HCT116 (cell line): Measurements from ENCODE around the gene CPA5.

Experiments
- CBX3 ChIP-seq: IDR thresholded peaks from 2 replicates; pipeline ENCODE4 v1.6.1; 2012; ENCODE audit warnings: low read depth
- CEBPB ChIP-seq: IDR thresholded peaks from 2 replicates; pipeline ENCODE4 v1.6.1; 2012; ENCODE audit warnings: low read depth
- EZH2 ChIP-seq: fragments of 200-600 bp; sonication (generic); IDR thresholded peaks from 2 replicates; pipeline ENCODE4 v1.6.1; 2017; ENCODE audit warnings: antibody characterized with exemption, mixed run types
- POLR2A ChIP-seq: IDR thresholded peaks from 2 replicates; pipeline ENCODE4 v1.7.0; 2011; ENCODE audit warnings: borderline replicate concordance; ENCODE audit not compliant: insufficient read depth, insufficient read length; ENCODE audit errors: extremely low read depth
- POLR2AphosphoS5 ChIP-seq: IDR thresholded peaks from 2 replicates; pipeline ENCODE4 v1.6.1; 2011; ENCODE audit warnings: mild to moderate bottlenecking, low read depth, low read length, moderate library complexity
- RAD21 ChIP-seq: IDR thresholded peaks from 2 replicates; pipeline ENCODE4 v1.6.1; 2012; ENCODE audit warnings: low read depth, mild to moderate bottlenecking
- TF ChIP-seq, protein P1 (sequence below), 3 experiments: fragments of 200-600 bp in 1 of 3; sonication (generic) in 1 of 3; IDR thresholded peaks in 2 of 3; conservative IDR thresholded peaks in 1 of 3; 2 replicates each; pipeline ENCODE4 v1.5.1; 2012 to 2017; ENCODE audit warnings: low read depth in 2 of 3, low read length in 2 of 3, antibody characterized with exemption in 1 of 3, borderline replicate concordance in 1 of 3, control low read depth in 1 of 3, mild to moderate bottlenecking in 1 of 3, mixed read lengths in 1 of 3, mixed run types in 1 of 3, moderate library complexity in 1 of 3; ENCODE audit not compliant: insufficient read depth in 1 of 3
- TF ChIP-seq, protein P2 (sequence below): IDR thresholded peaks from 2 replicates; pipeline ENCODE4 v1.6.1; 2011; ENCODE audit warnings: mild to moderate bottlenecking, low read length, moderate library complexity; ENCODE audit not compliant: insufficient replicate concordance; ENCODE audit errors: extremely low read depth
- TF ChIP-seq, protein P3 (sequence below): IDR thresholded peaks from 2 replicates; pipeline ENCODE4 v1.6.1; 2012
- TF ChIP-seq, protein P4 (sequence below): IDR thresholded peaks from 2 replicates; pipeline ENCODE4 v1.6.1; 2012; ENCODE audit warnings: low read depth
- TF ChIP-seq, protein P5 (sequence below): IDR thresholded peaks from 2 replicates; pipeline ENCODE4 v1.6.1; 2012

DNA sequence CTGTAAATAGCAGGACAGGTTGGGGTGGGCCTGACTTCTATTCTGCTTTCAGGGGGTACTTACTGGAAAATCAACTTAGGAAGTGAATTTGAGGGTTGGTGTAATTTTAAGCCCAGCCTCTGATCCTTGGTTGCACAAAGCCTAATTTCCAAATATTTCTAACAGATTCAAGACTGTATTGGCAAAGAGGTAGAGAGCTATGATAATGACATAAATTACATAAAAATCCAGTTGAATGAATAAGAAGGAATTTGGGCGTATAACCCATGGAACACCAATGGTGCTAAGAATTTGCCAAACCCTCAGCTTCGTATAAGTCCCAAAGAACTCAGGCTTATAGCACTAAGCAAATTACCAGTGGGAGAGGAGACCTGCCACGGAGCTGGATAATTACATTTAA is 39.7 kb upstream of the CPA5 start:
- no peak for TF ChIP-seq POLR2AphosphoS5
- TF ChIP-seq, protein P1, sequence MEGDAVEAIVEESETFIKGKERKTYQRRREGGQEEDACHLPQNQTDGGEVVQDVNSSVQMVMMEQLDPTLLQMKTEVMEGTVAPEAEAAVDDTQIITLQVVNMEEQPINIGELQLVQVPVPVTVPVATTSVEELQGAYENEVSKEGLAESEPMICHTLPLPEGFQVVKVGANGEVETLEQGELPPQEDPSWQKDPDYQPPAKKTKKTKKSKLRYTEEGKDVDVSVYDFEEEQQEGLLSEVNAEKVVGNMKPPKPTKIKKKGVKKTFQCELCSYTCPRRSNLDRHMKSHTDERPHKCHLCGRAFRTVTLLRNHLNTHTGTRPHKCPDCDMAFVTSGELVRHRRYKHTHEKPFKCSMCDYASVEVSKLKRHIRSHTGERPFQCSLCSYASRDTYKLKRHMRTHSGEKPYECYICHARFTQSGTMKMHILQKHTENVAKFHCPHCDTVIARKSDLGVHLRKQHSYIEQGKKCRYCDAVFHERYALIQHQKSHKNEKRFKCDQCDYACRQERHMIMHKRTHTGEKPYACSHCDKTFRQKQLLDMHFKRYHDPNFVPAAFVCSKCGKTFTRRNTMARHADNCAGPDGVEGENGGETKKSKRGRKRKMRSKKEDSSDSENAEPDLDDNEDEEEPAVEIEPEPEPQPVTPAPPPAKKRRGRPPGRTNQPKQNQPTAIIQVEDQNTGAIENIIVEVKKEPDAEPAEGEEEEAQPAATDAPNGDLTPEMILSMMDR (IDR thresholded peaks at IDR 0.05 in 2 of 3, conservative IDR thresholded peaks at IDR 0.05 in 1 of 3; ENCODE audit: borderline replicate concordance in 1 of 3, insufficient read depth in 1 of 3, low read depth in 2 of 3, low read length in 2 of 3): no peak
- TF ChIP-seq EZH2: no peak
- TF ChIP-seq RAD21: no peak
- TF ChIP-seq CBX3: no peak
- TF ChIP-seq POLR2A: no peak
- TF ChIP-seq, protein P2, sequence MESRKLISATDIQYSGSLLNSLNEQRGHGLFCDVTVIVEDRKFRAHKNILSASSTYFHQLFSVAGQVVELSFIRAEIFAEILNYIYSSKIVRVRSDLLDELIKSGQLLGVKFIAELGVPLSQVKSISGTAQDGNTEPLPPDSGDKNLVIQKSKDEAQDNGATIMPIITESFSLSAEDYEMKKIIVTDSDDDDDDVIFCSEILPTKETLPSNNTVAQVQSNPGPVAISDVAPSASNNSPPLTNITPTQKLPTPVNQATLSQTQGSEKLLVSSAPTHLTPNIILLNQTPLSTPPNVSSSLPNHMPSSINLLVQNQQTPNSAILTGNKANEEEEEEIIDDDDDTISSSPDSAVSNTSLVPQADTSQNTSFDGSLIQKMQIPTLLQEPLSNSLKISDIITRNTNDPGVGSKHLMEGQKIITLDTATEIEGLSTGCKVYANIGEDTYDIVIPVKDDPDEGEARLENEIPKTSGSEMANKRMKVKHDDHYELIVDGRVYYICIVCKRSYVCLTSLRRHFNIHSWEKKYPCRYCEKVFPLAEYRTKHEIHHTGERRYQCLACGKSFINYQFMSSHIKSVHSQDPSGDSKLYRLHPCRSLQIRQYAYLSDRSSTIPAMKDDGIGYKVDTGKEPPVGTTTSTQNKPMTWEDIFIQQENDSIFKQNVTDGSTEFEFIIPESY: no peak
- no peak for TF ChIP-seq CEBPB
- TF ChIP-seq, protein P3, sequence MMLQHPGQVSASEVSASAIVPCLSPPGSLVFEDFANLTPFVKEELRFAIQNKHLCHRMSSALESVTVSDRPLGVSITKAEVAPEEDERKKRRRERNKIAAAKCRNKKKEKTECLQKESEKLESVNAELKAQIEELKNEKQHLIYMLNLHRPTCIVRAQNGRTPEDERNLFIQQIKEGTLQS: no peak
- TF ChIP-seq, protein P4, sequence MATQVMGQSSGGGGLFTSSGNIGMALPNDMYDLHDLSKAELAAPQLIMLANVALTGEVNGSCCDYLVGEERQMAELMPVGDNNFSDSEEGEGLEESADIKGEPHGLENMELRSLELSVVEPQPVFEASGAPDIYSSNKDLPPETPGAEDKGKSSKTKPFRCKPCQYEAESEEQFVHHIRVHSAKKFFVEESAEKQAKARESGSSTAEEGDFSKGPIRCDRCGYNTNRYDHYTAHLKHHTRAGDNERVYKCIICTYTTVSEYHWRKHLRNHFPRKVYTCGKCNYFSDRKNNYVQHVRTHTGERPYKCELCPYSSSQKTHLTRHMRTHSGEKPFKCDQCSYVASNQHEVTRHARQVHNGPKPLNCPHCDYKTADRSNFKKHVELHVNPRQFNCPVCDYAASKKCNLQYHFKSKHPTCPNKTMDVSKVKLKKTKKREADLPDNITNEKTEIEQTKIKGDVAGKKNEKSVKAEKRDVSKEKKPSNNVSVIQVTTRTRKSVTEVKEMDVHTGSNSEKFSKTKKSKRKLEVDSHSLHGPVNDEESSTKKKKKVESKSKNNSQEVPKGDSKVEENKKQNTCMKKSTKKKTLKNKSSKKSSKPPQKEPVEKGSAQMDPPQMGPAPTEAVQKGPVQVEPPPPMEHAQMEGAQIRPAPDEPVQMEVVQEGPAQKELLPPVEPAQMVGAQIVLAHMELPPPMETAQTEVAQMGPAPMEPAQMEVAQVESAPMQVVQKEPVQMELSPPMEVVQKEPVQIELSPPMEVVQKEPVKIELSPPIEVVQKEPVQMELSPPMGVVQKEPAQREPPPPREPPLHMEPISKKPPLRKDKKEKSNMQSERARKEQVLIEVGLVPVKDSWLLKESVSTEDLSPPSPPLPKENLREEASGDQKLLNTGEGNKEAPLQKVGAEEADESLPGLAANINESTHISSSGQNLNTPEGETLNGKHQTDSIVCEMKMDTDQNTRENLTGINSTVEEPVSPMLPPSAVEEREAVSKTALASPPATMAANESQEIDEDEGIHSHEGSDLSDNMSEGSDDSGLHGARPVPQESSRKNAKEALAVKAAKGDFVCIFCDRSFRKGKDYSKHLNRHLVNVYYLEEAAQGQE: no peak
- TF ChIP-seq, protein P5, sequence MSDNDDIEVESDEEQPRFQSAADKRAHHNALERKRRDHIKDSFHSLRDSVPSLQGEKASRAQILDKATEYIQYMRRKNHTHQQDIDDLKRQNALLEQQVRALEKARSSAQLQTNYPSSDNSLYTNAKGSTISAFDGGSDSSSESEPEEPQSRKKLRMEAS: no peak
